Measurements from ENCODE around the gene CLASP2.

Gene CLASP2

GRCh38 chr3:33557279-33557678 is 160.8 kb downstream of the CLASP2 start:
- in situ Hi-C loops (cut with MboI; ENCODE audit: low sequenced_read_pairs), result no loop called here

DNA sequence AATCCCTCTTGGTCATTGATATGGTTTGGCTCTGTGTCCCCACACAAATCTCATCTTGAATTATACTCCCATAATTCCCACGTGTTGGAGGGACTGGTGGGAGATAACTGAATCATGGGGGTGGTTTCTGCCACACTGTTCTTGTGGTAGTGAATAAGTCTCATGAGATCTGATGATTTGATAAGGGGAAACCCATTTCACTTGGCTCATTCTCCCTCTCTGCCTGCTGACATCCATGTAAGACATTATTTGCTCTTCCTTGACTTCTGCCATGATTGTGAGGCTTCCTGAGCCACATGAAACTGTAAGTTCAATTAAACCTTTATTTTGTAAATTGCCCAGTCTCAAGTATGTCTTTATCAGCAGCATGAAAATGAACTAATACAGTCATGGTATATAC is 171.0 kb downstream of the CLASP2 start:
- in situ Hi-C loops (cut with MboI; ENCODE audit: low sequenced_read_pairs), result no loop called here

GRCh38 chr3:33544126-33544525 is 173.9 kb downstream of the CLASP2 start:
- in situ Hi-C loops (cut with MboI; ENCODE audit: low sequenced_read_pairs), result no loop called here

GRCh38 chr3:33543601-33544000 is 174.5 kb downstream of the CLASP2 start:
- in situ Hi-C loops (cut with MboI; ENCODE audit: low sequenced_read_pairs), result no loop called here

- in situ Hi-C loops (cut with MboI; ENCODE audit: low sequenced_read_pairs), result no loop called here
Observed at GRCh38 chr3:33541918-33542317, 176.1 kb downstream of the CLASP2 start.

GRCh38 chr3:33538678-33539339 is 179.2 kb downstream of the CLASP2 start:
- in situ Hi-C loops (cut with MboI; ENCODE audit: low sequenced_read_pairs), result no loop called here

- in situ Hi-C loops (cut with MboI; ENCODE audit: low sequenced_read_pairs), result no loop called here
Observed at GRCh38 chr3:33537133-33537532, 180.9 kb downstream of the CLASP2 start.

DNA sequence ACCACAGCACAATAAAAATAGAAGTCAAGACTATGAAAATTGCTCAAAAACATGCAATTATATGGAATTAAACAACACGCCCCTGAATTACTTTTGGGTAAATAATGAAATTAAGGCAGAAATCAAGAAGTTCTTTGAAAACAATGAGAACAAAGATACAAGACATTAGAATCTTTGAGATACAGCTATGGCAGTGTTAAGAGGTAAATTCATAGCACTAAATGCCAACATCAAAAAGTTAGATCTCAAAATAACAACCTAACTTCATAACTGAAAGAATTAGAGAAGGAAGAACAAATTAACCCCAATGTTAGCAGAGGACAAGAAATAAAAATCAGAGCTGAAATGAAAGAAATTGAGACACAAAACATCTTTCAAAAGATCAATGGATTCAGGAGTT is 191.3 kb downstream of the CLASP2 start:
- in situ Hi-C loops (cut with MboI; ENCODE audit: low sequenced_read_pairs), result no loop called here

GRCh38 chr3:33525232-33525631 is 192.8 kb downstream of the CLASP2 start:
- in situ Hi-C loops (cut with MboI; ENCODE audit: low sequenced_read_pairs), result no loop called here

DNA sequence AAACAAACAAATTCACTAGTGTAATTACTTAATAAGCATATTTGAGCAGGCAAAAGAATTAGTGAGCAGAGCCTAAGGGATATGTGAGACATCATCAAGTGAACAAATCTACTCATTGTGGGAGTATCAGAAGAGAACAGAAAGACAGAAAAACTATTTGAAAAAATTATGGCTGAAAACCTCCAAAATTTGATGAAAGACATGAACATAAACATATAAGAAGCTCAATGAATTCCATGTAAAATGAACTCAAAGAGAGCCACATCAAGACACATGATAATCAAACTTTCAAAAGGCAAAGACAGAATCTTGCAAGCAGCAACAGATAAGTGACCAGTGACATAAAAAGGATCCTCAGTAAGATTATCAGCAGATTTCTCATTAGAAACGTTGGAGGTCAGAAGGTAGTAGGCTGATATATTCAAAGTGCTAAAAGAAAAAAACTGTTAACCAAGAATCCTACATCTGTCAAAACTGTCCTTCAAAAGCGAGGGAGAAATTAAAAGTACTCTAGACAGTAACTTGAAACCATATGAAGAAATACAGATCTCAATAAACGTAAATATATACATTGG is 194.9 kb downstream of the CLASP2 start:
- in situ Hi-C loops (cut with MboI; ENCODE audit: low sequenced_read_pairs), result no loop called here

GRCh38 chr3:33521736-33522135 is 196.3 kb downstream of the CLASP2 start:
- in situ Hi-C loops (cut with MboI; ENCODE audit: low sequenced_read_pairs), result no loop called here

GRCh38 chr3:33513262-33513863 is 204.7 kb downstream of the CLASP2 start:
- in situ Hi-C loops (cut with MboI; ENCODE audit: low sequenced_read_pairs), result no loop called here

DNA sequence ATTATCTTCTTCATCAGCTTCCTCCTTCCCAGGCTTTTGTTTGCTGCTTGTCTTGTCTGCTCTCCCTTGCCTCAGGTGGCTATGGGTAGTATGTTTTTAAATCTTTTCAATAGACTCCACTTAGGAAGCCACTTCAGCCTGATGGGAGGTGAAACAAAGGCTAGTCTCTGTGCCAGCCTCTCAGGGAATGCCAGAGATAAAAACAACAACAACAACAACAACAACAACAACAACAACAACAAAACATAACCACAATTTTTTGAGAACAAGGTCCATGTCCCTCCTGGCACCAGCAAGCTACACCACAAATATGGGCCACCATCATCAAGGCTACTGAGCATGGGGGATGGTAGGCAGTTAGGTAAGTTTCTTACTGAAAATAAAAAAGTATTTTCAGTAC is 213.0 kb downstream of the CLASP2 start:
- in situ Hi-C loops (cut with MboI; ENCODE audit: low sequenced_read_pairs), result no loop called here

GRCh38 chr3:33496449-33496848 is 221.6 kb downstream of the CLASP2 start:
- in situ Hi-C loops (cut with MboI; ENCODE audit: low sequenced_read_pairs), result no loop called here

DNA sequence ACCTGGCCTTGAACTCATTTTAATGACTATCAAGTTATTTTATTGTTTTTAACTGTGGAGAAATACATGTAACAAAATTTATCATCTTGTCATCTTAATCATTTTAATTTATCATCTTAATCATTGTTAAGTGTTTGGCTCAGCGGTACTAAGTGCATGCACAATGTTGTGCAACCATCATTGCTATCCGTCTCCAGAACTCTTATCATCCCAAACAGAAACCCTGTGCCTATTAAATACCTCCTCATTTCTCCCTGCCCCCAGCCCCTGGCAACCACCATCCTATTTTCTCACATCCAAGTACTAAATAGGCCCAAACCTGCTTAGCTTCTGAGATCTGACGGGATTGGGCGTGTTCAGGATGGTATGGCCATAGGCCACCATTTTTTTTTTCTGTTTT is 226.3 kb downstream of the CLASP2 start:
- in situ Hi-C loops (cut with MboI; ENCODE audit: low sequenced_read_pairs), result no loop called here

DNA sequence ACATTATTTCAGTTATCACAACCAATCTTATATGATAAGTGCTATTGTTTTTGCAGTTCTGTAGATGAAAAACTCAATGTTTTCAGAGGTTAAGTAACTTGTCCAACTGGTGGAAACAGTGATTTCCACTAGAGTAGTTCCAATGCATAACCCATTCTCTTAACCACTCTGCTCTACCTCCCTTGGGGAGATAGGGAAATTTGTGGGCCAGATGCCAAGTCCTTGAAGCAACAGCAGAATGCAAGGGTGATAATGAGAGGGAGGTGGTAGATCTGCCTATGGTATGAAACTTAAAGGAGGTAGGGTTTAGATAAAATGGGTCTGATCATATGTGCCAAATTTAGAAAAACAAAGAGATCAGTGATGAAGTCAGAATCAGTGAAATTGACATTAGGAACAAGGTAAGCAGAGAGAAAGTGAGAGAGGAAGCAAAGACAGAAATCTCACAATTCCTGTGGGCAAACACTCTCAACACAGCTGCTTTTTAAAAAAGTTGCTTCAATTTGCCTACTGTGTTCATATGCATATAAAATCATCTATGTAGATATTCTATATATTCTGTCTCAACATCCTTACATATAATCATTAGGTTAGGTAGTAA is 227.3 kb downstream of the CLASP2 start:
- in situ Hi-C loops (cut with MboI; ENCODE audit: low sequenced_read_pairs), result no loop called here

DNA sequence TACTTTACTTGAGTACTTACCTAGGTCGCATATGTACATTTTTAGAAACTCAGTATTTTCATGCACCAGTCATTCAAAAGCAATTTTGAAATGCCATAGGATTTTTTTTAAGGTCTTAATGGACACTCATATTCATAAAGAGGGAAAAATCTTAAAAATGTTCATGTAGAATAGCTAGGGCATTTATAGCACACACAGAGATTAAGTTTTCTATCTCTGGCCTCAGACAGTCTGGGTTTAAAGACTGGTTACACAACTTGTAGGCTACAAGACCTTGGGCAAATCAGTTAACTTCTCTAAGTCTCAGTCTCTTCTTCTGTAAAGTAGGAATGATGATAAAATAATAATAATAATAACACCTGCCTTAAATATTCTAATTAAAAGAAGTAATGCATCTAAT is 229.4 kb downstream of the CLASP2 start:
- in situ Hi-C loops (cut with MboI; ENCODE audit: low sequenced_read_pairs), result no loop called here

DNA sequence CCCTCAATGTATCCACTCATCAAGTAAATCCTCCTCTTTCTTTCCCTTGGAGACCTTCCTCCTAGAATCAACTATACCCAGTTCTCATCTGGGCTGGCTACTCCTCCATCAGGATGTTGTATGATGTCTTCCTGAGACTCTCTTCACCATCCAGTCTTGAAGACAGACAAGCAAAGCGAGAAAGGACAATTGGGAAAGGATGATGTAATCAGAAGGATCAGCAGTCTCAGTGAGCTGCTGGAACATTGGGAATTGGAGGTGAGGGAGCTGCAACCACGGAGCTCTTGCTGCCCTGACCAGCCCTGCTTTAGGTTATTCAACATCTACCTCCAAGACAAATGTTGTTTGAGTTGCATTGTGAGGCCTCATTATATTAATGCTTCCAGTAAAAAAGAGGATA is 229.8 kb downstream of the CLASP2 start:
- in situ Hi-C loops (cut with MboI; ENCODE audit: low sequenced_read_pairs), result no loop called here

- in situ Hi-C loops (cut with MboI; ENCODE audit: low sequenced_read_pairs), result no loop called here
Observed at GRCh38 chr3:33482111-33482521, 235.9 kb downstream of the CLASP2 start.

DNA sequence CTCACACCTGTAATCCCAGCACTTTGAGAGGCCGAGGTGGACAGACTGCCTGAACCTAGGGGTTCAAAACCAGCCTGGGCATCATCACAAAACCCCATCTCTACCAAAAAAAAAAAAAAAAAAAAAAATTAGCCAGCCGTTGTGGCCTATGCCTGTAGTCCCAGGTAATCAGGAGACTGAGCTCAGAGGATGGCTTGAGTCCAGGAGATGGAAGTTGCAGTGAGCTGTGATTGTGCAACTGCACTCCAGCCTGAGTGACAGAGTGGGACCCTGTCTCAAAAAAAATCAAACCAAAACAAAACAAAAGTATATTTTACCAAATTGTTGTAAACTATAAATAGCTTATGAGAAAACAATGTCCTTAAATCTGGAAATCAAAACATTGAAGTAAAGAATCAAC is 243.2 kb downstream of the CLASP2 start:
- in situ Hi-C loops (cut with MboI; ENCODE audit: low sequenced_read_pairs), result no loop called here

- in situ Hi-C loops (cut with MboI; ENCODE audit: low sequenced_read_pairs), result no loop called here
Observed at GRCh38 chr3:33473813-33474212, 244.2 kb downstream of the CLASP2 start.

- in situ Hi-C loops (cut with MboI; ENCODE audit: low sequenced_read_pairs), result no loop called here
Observed at GRCh38 chr3:33467786-33468185, 250.3 kb downstream of the CLASP2 start.
